WTC11 (cell line): ENCODE measurements around the gene PSD4. TPM values are rescaled to one million over a fixed set of nuclear protein-coding genes. Genes with fewer than 3 reads are reported as not detected.

ENCODE experiments used
- ATAC-seq: fragments of 200-7000 bp; cut with Tn5 transposase; 2 replicates; pipeline ENCODE4 v1.10.0; 2021; ENCODE audit warnings: mild to moderate bottlenecking, moderate library complexity
- CTCF ChIA-PET: fragments of 300-600 bp; sonication (Branson Sonifier 250); formaldehyde crosslinking; loops from one replicate; lab custom pipeline; 2021; ENCODE audit warnings: antibody characterized with exemption; lab: Charles Lee
- POLR2A ChIA-PET: fragments of 350-600 bp; sonication (Branson Sonifier 250); formaldehyde crosslinking; loops from one replicate; lab custom pipeline; 2021; ENCODE audit warnings: antibody characterized with exemption; lab: Charles Lee
- DNase-seq: peaks from one replicate; pipeline ENCODE4 v3.0.0; 2021; ENCODE audit warnings: low spot score
- H3K27ac Mint-ChIP-seq: 2 replicates; pipeline ENCODE4 v1.8.0; 2021; ENCODE audit warnings: mixed read lengths
- H3K27me3 Mint-ChIP-seq: 2 replicates; pipeline ENCODE4 v1.8.0; 2021; ENCODE audit warnings: low read depth, mild to moderate bottlenecking, moderate library complexity, mixed read lengths
- H3K36me3 Mint-ChIP-seq: 2 replicates; pipeline ENCODE4 v1.8.0; 2021; ENCODE audit warnings: mixed read lengths
- H3K4me1 Mint-ChIP-seq: 2 replicates; pipeline ENCODE4 v1.8.0; 2022; ENCODE audit warnings: mixed read lengths
- H3K4me3 Mint-ChIP-seq: 2 replicates; pipeline ENCODE4 v1.8.0; 2021; ENCODE audit warnings: mild to moderate bottlenecking, moderate library complexity, mixed read lengths
- H3K9me3 Mint-ChIP-seq: 2 replicates; pipeline ENCODE4 v1.8.0; 2021; ENCODE audit warnings: mixed read lengths
- ATF2 ChIP-seq: sonication (generic); formaldehyde crosslinking; IDR thresholded peaks from 2 replicates; pipeline ENCODE4 v1.8.1; 2022; ENCODE audit warnings: low read depth, missing genetic modification reagents, borderline replicate concordance
- ATF3 ChIP-seq: sonication (generic); formaldehyde crosslinking; conservative IDR thresholded peaks from 2 replicates; pipeline ENCODE4 v1.8.1; 2022; ENCODE audit warnings: mild to moderate bottlenecking, missing genetic modification reagents
- CBFB ChIP-seq: sonication (generic); formaldehyde crosslinking; IDR thresholded peaks from 2 replicates; pipeline ENCODE4 v1.8.1; 2022; ENCODE audit warnings: mild to moderate bottlenecking, low read depth, missing genetic modification reagents
- E2F4 ChIP-seq: sonication (generic); formaldehyde crosslinking; IDR thresholded peaks from 2 replicates; pipeline ENCODE4 v1.8.1; 2022; ENCODE audit warnings: low read depth, mild to moderate bottlenecking, moderate library complexity, missing genetic modification reagents, borderline replicate concordance
- E2F5 ChIP-seq: sonication (generic); formaldehyde crosslinking; IDR thresholded peaks from 2 replicates; pipeline ENCODE4 v1.8.1; 2022; ENCODE audit warnings: mild to moderate bottlenecking, moderate library complexity, missing genetic modification reagents
- ETV6 ChIP-seq: sonication (generic); formaldehyde crosslinking; IDR thresholded peaks from 2 replicates; pipeline ENCODE4 v1.8.1; 2022; ENCODE audit warnings: mild to moderate bottlenecking, missing genetic modification reagents
- GRHL2 ChIP-seq: fragments of 250-450 bp; sonication (Bioruptor Pico); IDR thresholded peaks from 2 replicates; pipeline ENCODE4 v1.8.0; 2022; ENCODE audit warnings: mild to moderate bottlenecking, moderate library complexity; ENCODE audit not compliant: insufficient replicate concordance, severe bottlenecking
- KAT7 ChIP-seq: sonication (generic); formaldehyde crosslinking; IDR thresholded peaks from 2 replicates; pipeline ENCODE4 v1.8.1; 2023; ENCODE audit warnings: missing genetic modification reagents, mild to moderate bottlenecking, borderline replicate concordance
- MAX ChIP-seq: sonication (generic); formaldehyde crosslinking; IDR thresholded peaks from 2 replicates; pipeline ENCODE4 v1.8.0; 2022; ENCODE audit warnings: mild to moderate bottlenecking, missing genetic modification reagents
- NR1H2 ChIP-seq: sonication (generic); formaldehyde crosslinking; IDR thresholded peaks from 2 replicates; pipeline ENCODE4 v1.9.0; 2021; ENCODE audit warnings: mild to moderate bottlenecking, moderate library complexity, missing genetic modification reagents
- NR2C2 ChIP-seq: sonication (generic); formaldehyde crosslinking; IDR thresholded peaks from 2 replicates; pipeline ENCODE4 v1.8.0; 2022; ENCODE audit warnings: mild to moderate bottlenecking, missing genetic modification reagents
- RORB ChIP-seq: fragments of 250-450 bp; sonication (Bioruptor Pico); IDR thresholded peaks from 2 replicates; pipeline ENCODE4 v1.9.0; 2021; ENCODE audit warnings: mild to moderate bottlenecking
- SMAD3 ChIP-seq: sonication (generic); formaldehyde crosslinking; IDR thresholded peaks from 2 replicates; pipeline ENCODE4 v1.8.0; 2022; ENCODE audit warnings: missing genetic modification reagents, mild to moderate bottlenecking, borderline replicate concordance
- SOX15 ChIP-seq: fragments of 250-450 bp; sonication (Bioruptor Pico); IDR thresholded peaks from 2 replicates; pipeline ENCODE4 v1.9.0; 2021; ENCODE audit warnings: mild to moderate bottlenecking
- STAT6 ChIP-seq: sonication (generic); formaldehyde crosslinking; conservative IDR thresholded peaks from 2 replicates; pipeline ENCODE4 v1.8.1; 2023; ENCODE audit warnings: mild to moderate bottlenecking, low read depth, missing genetic modification reagents, moderate library complexity
- TCF7 ChIP-seq: sonication (generic); formaldehyde crosslinking; IDR thresholded peaks from 2 replicates; pipeline ENCODE4 v1.8.0; 2022; ENCODE audit warnings: mild to moderate bottlenecking, low read depth, missing genetic modification reagents, moderate library complexity
- TEAD1 ChIP-seq: sonication (generic); formaldehyde crosslinking; IDR thresholded peaks from 2 replicates; pipeline ENCODE4 v1.8.0; 2022; ENCODE audit warnings: mild to moderate bottlenecking, missing genetic modification reagents
- TEAD4 ChIP-seq: sonication (generic); formaldehyde crosslinking; IDR thresholded peaks from 2 replicates; pipeline ENCODE4 v1.8.0; 2022; ENCODE audit warnings: mild to moderate bottlenecking, missing genetic modification reagents
- TP53 ChIP-seq: sonication (generic); formaldehyde crosslinking; IDR thresholded peaks from 2 replicates; pipeline ENCODE4 v1.8.1; 2023; ENCODE audit warnings: mild to moderate bottlenecking, missing genetic modification reagents
- USF1 ChIP-seq: sonication (generic); formaldehyde crosslinking; IDR thresholded peaks from 2 replicates; pipeline ENCODE4 v1.8.0; 2022; ENCODE audit warnings: mild to moderate bottlenecking, missing genetic modification reagents
- ZBTB21 ChIP-seq: sonication (generic); formaldehyde crosslinking; IDR thresholded peaks from 2 replicates; pipeline ENCODE4 v1.8.1; 2023; ENCODE audit warnings: mild to moderate bottlenecking, missing genetic modification reagents, borderline replicate concordance
- ZNF121 ChIP-seq: sonication (generic); formaldehyde crosslinking; IDR thresholded peaks from 2 replicates; pipeline ENCODE4 v1.8.0; 2023; ENCODE audit warnings: missing genetic modification reagents
- ZNF219 ChIP-seq: sonication (generic); formaldehyde crosslinking; IDR thresholded peaks from 2 replicates; pipeline ENCODE4 v1.8.0; 2023; ENCODE audit warnings: missing genetic modification reagents, mild to moderate bottlenecking, borderline replicate concordance
- ZNF263 ChIP-seq: sonication (generic); formaldehyde crosslinking; IDR thresholded peaks from 2 replicates; pipeline ENCODE4 v1.8.1; 2022; ENCODE audit warnings: low read depth, mild to moderate bottlenecking, moderate library complexity, missing genetic modification reagents
- ZNF317 ChIP-seq: sonication (generic); formaldehyde crosslinking; IDR thresholded peaks from 2 replicates; pipeline ENCODE4 v1.8.1; 2023; ENCODE audit warnings: low read depth, mild to moderate bottlenecking, moderate library complexity, missing genetic modification reagents, borderline replicate concordance
- ZNF416 ChIP-seq: fragments of 250-450 bp; sonication (Bioruptor Pico); IDR thresholded peaks from 2 replicates; pipeline ENCODE4 v1.9.0; 2021; ENCODE audit warnings: mild to moderate bottlenecking, inconsistent platforms
- ZNF671 ChIP-seq: fragments of 250-450 bp; sonication (Bioruptor Pico); IDR thresholded peaks from 2 replicates; pipeline ENCODE4 v1.8.0; 2021; ENCODE audit warnings: mild to moderate bottlenecking
- total RNA-seq: library from RNA; stranded (reverse); gene quantifications from 3 replicates; pipeline ENCODE4 v1.2.3, GENCODE V29; 2021

The PSD4 gene
- total RNA-seq, 1 experiment from 2014 or later: 1.5 TPM

- Mint-ChIP-seq H3K27me3 (peaks cover 23% of the 10 kb centered on the region), H3K36me3 (no peaks in the 10 kb centered on the region), H3K4me1 (peaks cover 22% of the 10 kb centered on the region), H3K4me3 (no peak overlapping the region), H3K27ac (no peak overlapping the region), H3K9me3 (no peaks in the 10 kb centered on the region)
- TF ChIP-seq TCF7 (no peak), ZNF416 (CRISPR knock-in tag) (no peak), E2F4 (CRISPR knock-in tag) (no peak), ZNF263 (CRISPR knock-in tag) (no peak), RORB (CRISPR knock-in tag) (no peak), ZNF121 (CRISPR knock-in tag) (no peak), NR1H2 (CRISPR knock-in tag) (no peak), TEAD1 (no peak), ZNF317 (CRISPR knock-in tag) (no peak)
- ChIA-PET POLR2A (no interaction called here), CTCF (interaction anchor here (1.0 to 1.9 kb wide), 2 partner anchors 24 to 38 kb away, joined by 3 to 10 read pairs; no protein-coding TSS in a partner anchor)
- DNase-seq (no peak), ATAC-seq (no peak)
Observed at GRCh38 chr2:113160962-113161361, 12.8 kb upstream of the PSD4 start.

- no peak overlapping the region for H3K4me3 Mint-ChIP-seq
- no peaks in the 10 kb centered on the region for H3K9me3 Mint-ChIP-seq
- H3K27ac Mint-ChIP-seq: no peak overlapping the region
- peaks cover 16% of the 10 kb centered on the region for H3K4me1 Mint-ChIP-seq
- no peaks in the 10 kb centered on the region for H3K36me3 Mint-ChIP-seq
- POLR2A ChIA-PET: no interaction called here
- ATAC-seq: no peak
- CTCF ChIA-PET: interaction anchor here (1.1 to 1.9 kb wide), 2 partner anchors 37 to 82 kb away, joined by 3 to 10 read pairs; no protein-coding TSS in a partner anchor
- no peak for TF ChIP-seq TP53 (CRISPR knock-in tag)
- TF ChIP-seq ATF3: no peak
- TF ChIP-seq GRHL2: no peak
- no peak for TF ChIP-seq ATF2 (CRISPR knock-in tag)
- TF ChIP-seq MAX (CRISPR knock-in tag): no peak
- TF ChIP-seq CBFB (CRISPR knock-in tag): no peak
- no peak for TF ChIP-seq ZNF671 (CRISPR knock-in tag)
- TF ChIP-seq ZBTB21 (CRISPR knock-in tag): no peak
- TF ChIP-seq KAT7 (CRISPR knock-in tag): no peak
- TF ChIP-seq ETV6: no peak
- TF ChIP-seq TEAD4 (CRISPR knock-in tag): no peak
- TF ChIP-seq ZNF219: no peak
- TF ChIP-seq ZNF416 (CRISPR knock-in tag): no peak
- no peak for TF ChIP-seq ZNF121 (CRISPR knock-in tag)
- TF ChIP-seq, all 79 proteins: peak for 0
- H3K27me3 Mint-ChIP-seq: peaks cover 23% of the 10 kb centered on the region
- DNase-seq: no peak
Observed at GRCh38 chr2:113162173-113162572, 11.6 kb upstream of the PSD4 start.

- H3K36me3 Mint-ChIP-seq: no peaks in the 10 kb centered on the region
- no peak overlapping the region for H3K4me3 Mint-ChIP-seq
- CTCF ChIA-PET: interaction anchor here (0.8 to 1.9 kb wide), 4 partner anchors 12 to 83 kb away, joined by 3 to 10 read pairs (median 3); no protein-coding TSS in a partner anchor
- POLR2A ChIA-PET: no interaction called here
- peaks cover 15% of the 10 kb centered on the region for H3K4me1 Mint-ChIP-seq
- DNase-seq: no peak
- ATAC-seq: no peak
- no peaks in the 10 kb centered on the region for H3K9me3 Mint-ChIP-seq
- H3K27ac Mint-ChIP-seq: no peak overlapping the region
- H3K27me3 Mint-ChIP-seq: peaks cover 20% of the 10 kb centered on the region
- TF ChIP-seq SOX15 (CRISPR knock-in tag) (no peak), NR2C2 (no peak), USF1 (CRISPR knock-in tag) (no peak), ZNF416 (CRISPR knock-in tag) (no peak), TP53 (CRISPR knock-in tag) (no peak), E2F5 (no peak), ZNF121 (CRISPR knock-in tag) (no peak), STAT6 (CRISPR knock-in tag) (no peak), SMAD3 (CRISPR knock-in tag) (no peak), TCF7 (no peak)
Observed at GRCh38 chr2:113162869-113163268, 10.9 kb upstream of the PSD4 start.
